WTC11 (cell line): Measurements from ENCODE around the gene TNFRSF6B. TPM values are rescaled to one million over a fixed set of nuclear protein-coding genes. Genes with fewer than 3 reads are reported as not detected.
"Not testable (repeated sequence)": the region's sequence is repeated elsewhere in the genome, so short reads cannot be mapped to it uniquely, and the experiment has no call there.

Experiments
- ATAC-seq: fragments of 200-7000 bp; cut with Tn5 transposase; 2 replicates; pipeline ENCODE4 v1.10.0; 2021; ENCODE audit warnings: mild to moderate bottlenecking, moderate library complexity
- CTCF ChIA-PET: fragments of 300-600 bp; sonication (Branson Sonifier 250); formaldehyde crosslinking; loops from one replicate; lab custom pipeline; 2021; ENCODE audit warnings: antibody characterized with exemption; lab: Charles Lee
- POLR2A ChIA-PET: fragments of 350-600 bp; sonication (Branson Sonifier 250); formaldehyde crosslinking; loops from one replicate; lab custom pipeline; 2021; ENCODE audit warnings: antibody characterized with exemption; lab: Charles Lee
- DNase-seq: peaks from one replicate; pipeline ENCODE4 v3.0.0; 2021; ENCODE audit warnings: low spot score
- H3K27ac Mint-ChIP-seq: 2 replicates; pipeline ENCODE4 v1.8.0; 2021; ENCODE audit warnings: mixed read lengths
- H3K27me3 Mint-ChIP-seq: 2 replicates; pipeline ENCODE4 v1.8.0; 2021; ENCODE audit warnings: low read depth, mild to moderate bottlenecking, moderate library complexity, mixed read lengths
- H3K36me3 Mint-ChIP-seq: 2 replicates; pipeline ENCODE4 v1.8.0; 2021; ENCODE audit warnings: mixed read lengths
- H3K4me1 Mint-ChIP-seq: 2 replicates; pipeline ENCODE4 v1.8.0; 2022; ENCODE audit warnings: mixed read lengths
- H3K4me3 Mint-ChIP-seq: 2 replicates; pipeline ENCODE4 v1.8.0; 2021; ENCODE audit warnings: mild to moderate bottlenecking, moderate library complexity, mixed read lengths
- H3K9me3 Mint-ChIP-seq: 2 replicates; pipeline ENCODE4 v1.8.0; 2021; ENCODE audit warnings: mixed read lengths
- CREM ChIP-seq: sonication (generic); formaldehyde crosslinking; IDR thresholded peaks from 2 replicates; pipeline ENCODE4 v1.8.1; 2022; ENCODE audit warnings: mild to moderate bottlenecking, missing genetic modification reagents, moderate library complexity
- CTCF ChIP-seq: fragments of 200-600 bp; IDR thresholded peaks from 2 replicates; pipeline ENCODE4 v1.8.0; 2022; ENCODE audit warnings: antibody characterized with exemption
- E2F1 ChIP-seq: sonication (generic); formaldehyde crosslinking; IDR thresholded peaks from 2 replicates; pipeline ENCODE4 v1.8.0; 2022; ENCODE audit warnings: mild to moderate bottlenecking, missing genetic modification reagents
- GABPB1 ChIP-seq: sonication (generic); formaldehyde crosslinking; IDR thresholded peaks from 2 replicates; pipeline ENCODE4 v1.8.1; 2023; ENCODE audit warnings: mild to moderate bottlenecking, missing genetic modification reagents
- GTF2I ChIP-seq: fragments of 250-450 bp; sonication (Bioruptor Pico); conservative IDR thresholded peaks from 2 replicates; pipeline ENCODE4 v1.4.0; 2021; ENCODE audit warnings: mild to moderate bottlenecking
- JUN ChIP-seq: sonication (generic); formaldehyde crosslinking; IDR thresholded peaks from 2 replicates; pipeline ENCODE4 v1.8.0; 2023; ENCODE audit warnings: mild to moderate bottlenecking, missing genetic modification reagents
- KAT7 ChIP-seq: sonication (generic); formaldehyde crosslinking; IDR thresholded peaks from 2 replicates; pipeline ENCODE4 v1.8.1; 2023; ENCODE audit warnings: missing genetic modification reagents, mild to moderate bottlenecking, borderline replicate concordance
- NR2C2 ChIP-seq: sonication (generic); formaldehyde crosslinking; IDR thresholded peaks from 2 replicates; pipeline ENCODE4 v1.8.0; 2022; ENCODE audit warnings: mild to moderate bottlenecking, missing genetic modification reagents
- PRRX2 ChIP-seq: fragments of 250-450 bp; sonication (Bioruptor Pico); IDR thresholded peaks from 2 replicates; pipeline ENCODE4 v1.8.0; 2021; ENCODE audit warnings: mild to moderate bottlenecking
- RORB ChIP-seq: fragments of 250-450 bp; sonication (Bioruptor Pico); IDR thresholded peaks from 2 replicates; pipeline ENCODE4 v1.9.0; 2021; ENCODE audit warnings: mild to moderate bottlenecking
- SMAD4 ChIP-seq: sonication (generic); formaldehyde crosslinking; IDR thresholded peaks from 2 replicates; pipeline ENCODE4 v1.8.0; 2022; ENCODE audit warnings: mild to moderate bottlenecking, missing genetic modification reagents
- TEAD4 ChIP-seq: sonication (generic); formaldehyde crosslinking; IDR thresholded peaks from 2 replicates; pipeline ENCODE4 v1.8.0; 2022; ENCODE audit warnings: mild to moderate bottlenecking, missing genetic modification reagents
- TP53 ChIP-seq: sonication (generic); formaldehyde crosslinking; IDR thresholded peaks from 2 replicates; pipeline ENCODE4 v1.8.1; 2023; ENCODE audit warnings: mild to moderate bottlenecking, missing genetic modification reagents
- USF2 ChIP-seq: sonication (generic); formaldehyde crosslinking; IDR thresholded peaks from 2 replicates; pipeline ENCODE4 v1.8.1; 2023; ENCODE audit warnings: mild to moderate bottlenecking, missing genetic modification reagents, moderate library complexity
- ZNF121 ChIP-seq: sonication (generic); formaldehyde crosslinking; IDR thresholded peaks from 2 replicates; pipeline ENCODE4 v1.8.0; 2023; ENCODE audit warnings: missing genetic modification reagents
- ZNF138 ChIP-seq: sonication (generic); formaldehyde crosslinking; conservative IDR thresholded peaks from 2 replicates; pipeline ENCODE4 v1.8.1; 2022; ENCODE audit warnings: mild to moderate bottlenecking, moderate library complexity, missing genetic modification reagents
- ZNF512 ChIP-seq: sonication (generic); formaldehyde crosslinking; IDR thresholded peaks from 2 replicates; pipeline ENCODE4 v1.8.1; 2022; ENCODE audit warnings: missing genetic modification reagents, borderline replicate concordance
- ZNF671 ChIP-seq: fragments of 250-450 bp; sonication (Bioruptor Pico); IDR thresholded peaks from 2 replicates; pipeline ENCODE4 v1.8.0; 2021; ENCODE audit warnings: mild to moderate bottlenecking
- total RNA-seq: library from RNA; stranded (reverse); gene quantifications from 3 replicates; pipeline ENCODE4 v1.2.3, GENCODE V29; 2021
- TF ChIP-seq, protein P1 (sequence below): sonication (generic); formaldehyde crosslinking; IDR thresholded peaks from 2 replicates; pipeline ENCODE4 v1.8.0; 2022; ENCODE audit warnings: mild to moderate bottlenecking, missing genetic modification reagents
- TF ChIP-seq, protein P2 (sequence below): sonication (generic); formaldehyde crosslinking; IDR thresholded peaks from 2 replicates; pipeline ENCODE4 v1.8.1; 2022; ENCODE audit warnings: mild to moderate bottlenecking, moderate library complexity, missing genetic modification reagents
- TF ChIP-seq, protein P3 (sequence below): sonication (generic); formaldehyde crosslinking; IDR thresholded peaks from 2 replicates; pipeline ENCODE4 v1.8.0; 2023; ENCODE audit warnings: missing genetic modification reagents

The TNFRSF6B gene
- total RNA-seq, 1 experiment from 2014 or later, result not detected

DNA sequence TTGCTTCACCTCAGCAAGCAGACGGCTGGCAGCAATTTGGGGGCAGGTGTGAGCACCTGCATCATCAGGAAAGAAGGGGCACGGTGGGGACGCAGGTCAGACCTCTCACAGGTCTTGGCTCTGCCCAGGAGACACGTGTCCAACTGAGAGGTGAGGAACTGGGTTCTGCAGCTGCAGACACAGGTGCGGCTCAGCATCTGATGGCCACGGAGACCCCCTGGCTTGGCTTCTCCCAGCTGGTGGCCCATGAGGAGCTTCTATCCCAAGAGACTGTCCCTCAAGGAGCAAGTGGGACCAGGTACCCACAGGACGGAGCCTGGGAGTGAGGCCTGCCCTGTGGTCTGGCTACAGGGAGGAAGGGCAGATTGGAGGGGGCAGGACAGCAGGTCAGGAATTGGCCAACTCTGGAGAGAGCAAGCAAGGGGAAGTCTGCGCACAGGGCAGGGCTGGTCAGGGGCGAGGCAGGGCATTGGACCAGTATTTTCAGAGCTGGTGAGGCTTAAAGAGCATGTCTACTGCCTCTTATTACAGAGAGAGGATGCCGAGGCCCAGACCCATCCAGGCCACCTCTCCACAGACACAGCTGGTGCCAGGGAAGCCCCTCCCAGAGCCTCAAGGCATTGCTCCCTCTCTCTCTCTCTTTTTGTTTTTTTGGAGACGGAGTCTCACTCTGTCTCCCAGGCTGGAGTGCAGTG, 47.4 kb upstream of the TNFRSF6B start (continued):
- TF ChIP-seq ZNF671 (CRISPR knock-in tag), result no peak
- no peak for TF ChIP-seq NR2C2
- no peak for TF ChIP-seq TP53 (CRISPR knock-in tag)
- TF ChIP-seq ZNF512 (CRISPR knock-in tag), result no peak
- no peak for TF ChIP-seq RORB (CRISPR knock-in tag)
- no peak for TF ChIP-seq KAT7 (CRISPR knock-in tag)

DNA sequence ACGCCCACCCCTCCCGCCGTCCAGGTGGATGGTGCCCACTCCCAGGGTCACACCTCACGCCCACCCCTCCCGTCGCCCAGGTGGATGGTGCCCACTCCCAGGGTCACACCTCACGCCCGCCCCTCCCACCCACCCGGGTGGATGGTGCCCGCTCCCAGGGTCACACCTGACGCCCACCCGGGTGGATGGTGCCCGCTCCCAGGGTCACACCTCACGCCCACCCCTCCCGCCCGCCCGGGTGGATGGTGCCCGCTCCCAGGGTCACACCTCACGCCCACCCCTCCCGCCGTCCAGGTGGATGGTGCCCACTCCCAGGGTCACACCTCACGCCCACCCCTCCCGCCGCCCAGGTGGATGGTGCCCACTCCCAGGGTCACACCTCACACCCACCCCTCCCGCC, 46.0 kb upstream of the TNFRSF6B start:
- DNase-seq, H3K27me3 Mint-ChIP-seq, ATAC-seq, POLR2A ChIA-PET, H3K4me3 Mint-ChIP-seq, H3K36me3 Mint-ChIP-seq, H3K9me3 Mint-ChIP-seq, H3K27ac Mint-ChIP-seq: not testable (repeated sequence)
- CTCF ChIA-PET, result interaction anchor here (0.9 to 4.0 kb wide), 3 partner anchors 8 to 330 kb away, joined by 3 to 50 read pairs (median 3); no protein-coding TSS in a partner anchor
- peaks cover 16% of the 10 kb centered on the region for H3K4me1 Mint-ChIP-seq

GRCh38 chr20:63651942-63652191, 44.6 kb upstream of the TNFRSF6B start:
- ChIA-PET CTCF (interaction anchor here (0.9 to 4.0 kb wide), 4 partner anchors 10 to 115 kb away, joined by 3 to 50 read pairs (median 5); partner anchors contain the start of genes ARFRP1, PTK6 and ZGPAT), POLR2A (interaction anchor here (3.1 kb wide), 1 partner anchor 10 kb away, joined by 23 read pairs; no protein-coding TSS in a partner anchor)
- H3K27me3 Mint-ChIP-seq, result peaks cover 3% of the 10 kb centered on the region; the same call in 1 of the 2 replicates
- no peak for DNase-seq
- H3K9me3 Mint-ChIP-seq, result no peaks in the 10 kb centered on the region
- H3K36me3 Mint-ChIP-seq, result no peaks in the 10 kb centered on the region
- H3K27ac Mint-ChIP-seq, result no peak overlapping the region
- ATAC-seq, result no peak
- H3K4me3 Mint-ChIP-seq, result peak overlapping the region; percentile 70
- no peak for TF ChIP-seq USF2 (CRISPR knock-in tag)
- no peak for TF ChIP-seq GTF2I (CRISPR knock-in tag)
- TF ChIP-seq ZNF138 (CRISPR knock-in tag), result no peak
- no peak for TF ChIP-seq CREM (CRISPR knock-in tag)
- TF ChIP-seq, all 79 proteins: peak for 0
- H3K4me1 Mint-ChIP-seq, result peaks cover 16% of the 10 kb centered on the region

DNA sequence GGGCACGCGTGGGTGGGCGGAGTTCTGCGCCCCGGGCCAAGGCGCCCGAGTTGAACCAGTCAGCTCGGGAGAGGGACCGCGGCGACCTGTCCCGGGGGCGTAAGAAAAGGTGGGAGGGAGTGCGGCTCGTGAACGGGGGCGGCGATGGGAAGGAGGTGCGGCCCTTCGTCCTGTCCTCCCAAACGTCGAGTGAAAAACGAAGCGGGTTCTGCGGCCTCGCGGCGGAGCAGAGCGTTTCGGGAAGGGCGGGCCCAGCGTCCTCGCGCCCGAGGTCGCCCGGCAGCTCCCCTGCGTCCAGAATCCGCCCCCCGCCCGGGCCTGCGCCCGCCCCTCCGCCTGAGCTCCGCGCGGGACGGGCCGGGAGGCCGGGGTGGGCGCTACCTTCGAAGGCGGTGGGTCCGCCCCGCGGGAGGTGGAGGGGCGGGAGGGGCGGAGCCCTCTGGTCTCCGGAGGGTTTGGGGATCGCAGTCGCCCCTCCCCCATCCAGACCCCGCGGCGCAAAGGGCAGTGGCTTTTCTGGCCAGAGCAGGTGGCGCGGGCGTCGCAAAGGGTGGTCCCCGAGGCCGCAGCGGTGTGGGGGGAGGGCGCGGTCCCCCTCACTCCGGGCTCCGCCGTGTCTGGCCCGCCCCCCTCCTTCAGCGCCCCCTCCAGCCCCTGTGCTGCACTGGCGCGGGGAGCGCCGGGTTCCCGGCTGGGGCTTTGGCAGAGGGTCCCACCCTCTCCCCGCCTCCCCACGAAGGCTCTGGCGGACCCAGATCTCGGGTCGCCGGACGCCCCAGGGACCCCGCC, 44.1 kb upstream of the TNFRSF6B start:
- Mint-ChIP-seq H3K4me1 (peaks cover 18% of the 10 kb centered on the region), H3K9me3 (no peaks in the 10 kb centered on the region), H3K27me3 (peaks cover 3% of the 10 kb centered on the region; the same call in 1 of the 2 replicates), H3K27ac (no peak overlapping the region), H3K4me3 (peak overlapping the region; percentile 70), H3K36me3 (no peaks in the 10 kb centered on the region)
- ATAC-seq (peak; percentile 8), DNase-seq (peak; percentile 58)
- POLR2A ChIA-PET, result interaction anchor here (1.5 to 3.1 kb wide), 3 partner anchors 10 to 213 kb away, joined by 3 to 23 read pairs (median 5); partner anchors contain the start of genes GMEB2 and TPD52L2
- CTCF ChIA-PET, result interaction anchor here (0.6 to 4.0 kb wide), 7 partner anchors 10 to 963 kb away, joined by 3 to 50 read pairs (median 5); partner anchors contain the start of genes ARFRP1, PRPF6, PTK6 and ZGPAT
- no peak for TF ChIP-seq PRRX2 (CRISPR knock-in tag)
- peak; percentile 77; the same call in 1 of the 2 replicates for TF ChIP-seq JUN (CRISPR knock-in tag)
- TF ChIP-seq CTCF, result no peak
- 0 out of 2 replicates have a peak, but pooled peaks have one; percentile 56 for TF ChIP-seq ZNF121
- TF ChIP-seq, protein P1, sequence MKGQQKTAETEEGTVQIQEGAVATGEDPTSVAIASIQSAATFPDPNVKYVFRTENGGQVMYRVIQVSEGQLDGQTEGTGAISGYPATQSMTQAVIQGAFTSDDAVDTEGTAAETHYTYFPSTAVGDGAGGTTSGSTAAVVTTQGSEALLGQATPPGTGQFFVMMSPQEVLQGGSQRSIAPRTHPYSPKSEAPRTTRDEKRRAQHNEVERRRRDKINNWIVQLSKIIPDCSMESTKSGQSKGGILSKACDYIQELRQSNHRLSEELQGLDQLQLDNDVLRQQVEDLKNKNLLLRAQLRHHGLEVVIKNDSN (CRISPR knock-in tag), result no peak
- no peak for TF ChIP-seq E2F1 (CRISPR knock-in tag)
- TF ChIP-seq SMAD4 (CRISPR knock-in tag), result no peak
- TF ChIP-seq GABPB1 (CRISPR knock-in tag), result no peak
- TF ChIP-seq, protein P2, sequence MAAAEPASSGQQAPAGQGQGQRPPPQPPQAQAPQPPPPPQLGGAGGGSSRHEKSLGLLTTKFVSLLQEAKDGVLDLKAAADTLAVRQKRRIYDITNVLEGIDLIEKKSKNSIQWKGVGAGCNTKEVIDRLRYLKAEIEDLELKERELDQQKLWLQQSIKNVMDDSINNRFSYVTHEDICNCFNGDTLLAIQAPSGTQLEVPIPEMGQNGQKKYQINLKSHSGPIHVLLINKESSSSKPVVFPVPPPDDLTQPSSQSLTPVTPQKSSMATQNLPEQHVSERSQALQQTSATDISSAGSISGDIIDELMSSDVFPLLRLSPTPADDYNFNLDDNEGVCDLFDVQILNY (CRISPR knock-in tag), result no peak
- TF ChIP-seq, protein P3, sequence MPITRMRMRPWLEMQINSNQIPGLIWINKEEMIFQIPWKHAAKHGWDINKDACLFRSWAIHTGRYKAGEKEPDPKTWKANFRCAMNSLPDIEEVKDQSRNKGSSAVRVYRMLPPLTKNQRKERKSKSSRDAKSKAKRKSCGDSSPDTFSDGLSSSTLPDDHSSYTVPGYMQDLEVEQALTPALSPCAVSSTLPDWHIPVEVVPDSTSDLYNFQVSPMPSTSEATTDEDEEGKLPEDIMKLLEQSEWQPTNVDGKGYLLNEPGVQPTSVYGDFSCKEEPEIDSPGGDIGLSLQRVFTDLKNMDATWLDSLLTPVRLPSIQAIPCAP (CRISPR knock-in tag), result 0 out of 2 replicates have a peak, but pooled peaks have one; percentile 36
- TF ChIP-seq TEAD4, result no peak
